K562 (cell line): ENCODE measurements around the gene C1orf167. TPM values are rescaled to one million over a fixed set of nuclear protein-coding genes. Genes with fewer than 3 reads are reported as not detected.

ENCODE experiments used
- ETV5 ChIP-seq: sonication (generic); formaldehyde crosslinking; IDR thresholded peaks from 2 replicates; pipeline ENCODE4 v1.4.0; 2020; ENCODE audit warnings: low read depth, mild to moderate bottlenecking, missing genetic modification reagents
- FUS ChIP-seq: fragments of 200-400 bp; formaldehyde crosslinking; optimal IDR thresholded peaks from 2 replicates; pipeline ENCODE3; 2017; ENCODE audit warnings: low read depth, low read length
- KLF1 ChIP-seq: fragments of 450-650 bp; IDR thresholded peaks from 2 replicates; pipeline ENCODE4 v1.6.1; 2016; ENCODE audit warnings: missing genetic modification characterization, missing compliant biosample characterization
- KLF13 ChIP-seq: fragments of 450-650 bp; IDR thresholded peaks from 2 replicates; pipeline ENCODE4 v1.6.1; 2016; ENCODE audit warnings: missing genetic modification characterization, low read depth, mild to moderate bottlenecking, missing compliant biosample characterization, moderate library complexity, borderline replicate concordance
- MECOM ChIP-seq: fragments of 250-450 bp; sonication (Bioruptor Pico); IDR thresholded peaks from 2 replicates; pipeline ENCODE4 v1.8.0; 2022; ENCODE audit warnings: inconsistent platforms
- MEIS2 ChIP-seq: fragments of 450-650 bp; IDR thresholded peaks from 2 replicates; pipeline ENCODE4 v1.6.1; 2014; ENCODE audit warnings: mild to moderate bottlenecking; ENCODE audit not compliant: partially characterized antibody
- NCOA4 ChIP-seq: fragments of 450-650 bp; IDR thresholded peaks from 2 replicates; pipeline ENCODE4 v1.6.1; 2018; ENCODE audit warnings: mild to moderate bottlenecking; ENCODE audit not compliant: partially characterized antibody
- NFYB ChIP-seq: IDR thresholded peaks from 2 replicates; pipeline ENCODE4 v1.6.1; 2011; ENCODE audit warnings: mild to moderate bottlenecking, moderate library complexity; ENCODE audit not compliant: insufficient read length; ENCODE audit errors: extremely low read depth
- NR2C1 ChIP-seq, 2 experiments: fragments of 450-650 bp; IDR thresholded peaks; 2 replicates each; pipeline ENCODE4 v1.6.1; 2017; ENCODE audit warnings: mild to moderate bottlenecking in 2 of 2, antibody characterized with exemption in 1 of 2, inconsistent platforms in 1 of 2, missing compliant biosample characterization in 1 of 2, missing genetic modification characterization in 1 of 2
- POU5F1 ChIP-seq: fragments of 150-350 bp; IDR thresholded peaks from 2 replicates; pipeline ENCODE4 v1.6.1; 2014; ENCODE audit warnings: borderline replicate concordance, low read length, low read depth, mild to moderate bottlenecking; ENCODE audit not compliant: partially characterized antibody
- RB1 ChIP-seq: fragments of 450-650 bp; IDR thresholded peaks from 2 replicates; pipeline ENCODE4 v1.6.1; 2017; ENCODE audit warnings: low read depth, mild to moderate bottlenecking
- RFX5 ChIP-seq: IDR thresholded peaks from 2 replicates; pipeline ENCODE4 v1.6.1; 2011; ENCODE audit warnings: low read depth, mild to moderate bottlenecking, improper control_type of control experiment, low read length
- TCF7L2 ChIP-seq: fragments of 150-350 bp; IDR thresholded peaks from 2 replicates; pipeline ENCODE4 v1.6.1; 2016; ENCODE audit warnings: low read depth, mild to moderate bottlenecking, low read length, moderate library complexity
- TOE1 ChIP-seq, 2 experiments: fragments of 450-650 bp in 1 of 2; sonication (generic) in 1 of 2; formaldehyde crosslinking in 1 of 2; IDR thresholded peaks; 2 replicates each; pipeline versions ENCODE4 v1.7.1 to v1.8.0; 2016 to 2022; ENCODE audit warnings: borderline replicate concordance in 2 of 2, mild to moderate bottlenecking in 2 of 2, antibody characterized with exemption in 1 of 2, inconsistent platforms in 1 of 2, low read depth in 1 of 2, missing genetic modification reagents in 1 of 2, moderate library complexity in 1 of 2
- YBX1 ChIP-seq: fragments of 450-650 bp; IDR thresholded peaks from 2 replicates; pipeline ENCODE4 v1.7.1; 2016; ENCODE audit warnings: mild to moderate bottlenecking
- YY1 ChIP-seq, 3 experiments: IDR thresholded peaks; 2 replicates each; pipeline ENCODE4 v1.6.1; 2011; ENCODE audit warnings: low read length in 2 of 3, mild to moderate bottlenecking in 2 of 3, moderate library complexity in 2 of 3, borderline replicate concordance in 1 of 3, control low read depth in 1 of 3, low read depth in 1 of 3; ENCODE audit not compliant: insufficient read depth in 3 of 3, insufficient replicate concordance in 2 of 3, control insufficient read depth in 1 of 3, insufficient read length in 1 of 3; ENCODE audit errors: extremely low read depth in 1 of 3
- ZBTB9 ChIP-seq: fragments of 450-650 bp; formaldehyde crosslinking; IDR thresholded peaks from 2 replicates; pipeline ENCODE4 v1.4.0; 2020; ENCODE audit warnings: mild to moderate bottlenecking, moderate library complexity
- ZC3H8 ChIP-seq: fragments of 450-650 bp; IDR thresholded peaks from 2 replicates; pipeline ENCODE4 v1.6.1; 2017
- ZMIZ1 ChIP-seq, 2 experiments: fragments of 150-350 bp in 1 of 2; IDR thresholded peaks; 2 replicates each; pipeline ENCODE4 v1.6.1; 2012 to 2016; ENCODE audit warnings: low read depth in 2 of 2, low read length in 2 of 2, mild to moderate bottlenecking in 1 of 2, moderate library complexity in 1 of 2
- ZNF146 ChIP-seq: IDR thresholded peaks from one replicate; pipeline ENCODE4 v1.6.1; 2018; ENCODE audit warnings: missing compliant biosample characterization; ENCODE audit not compliant: unreplicated experiment
- ZNF197 ChIP-seq: fragments of 200-800 bp; sonication (Bioruptor generic); IDR thresholded peaks from 2 replicates; pipeline ENCODE4 v1.6.1; 2016; ENCODE audit warnings: low read depth, missing genetic modification characterization, missing compliant biosample characterization
- ZNF24 ChIP-seq: fragments of 450-650 bp; IDR thresholded peaks from 2 replicates; pipeline ENCODE4 v1.6.1; 2016
- polyA plus RNA-seq, 8 experiments: library from polyadenylated mRNA; depleted of rRNA in 4 of 8; stranded (reverse) in 5 of 8; unstranded in 3 of 8; fragments of >200 nt; fragmentation: Nextera tagmentation in 2 of 8; fragmentation: Illumina TruSeq in 1 of 8; extraction: Ambion mirVana in 2 of 8; extraction: Trizol in 1 of 8; gene quantifications; 2 replicates each; pipeline versions ENCODE4 v1.2.1 to v1.2.3, GENCODE V29; 2011 to 2014; ENCODE audit warnings: inconsistent platforms in 1 of 8, missing spikeins in 1 of 8
- total RNA-seq, 7 experiments: library from RNA; depleted of rRNA in 6 of 7; stranded (reverse); fragments of >200 nt in 6 of 7; fragmentation: Illumina TruSeq in 2 of 7; extraction: Trizol in 2 of 7; gene quantifications; 2 replicates each; pipeline versions ENCODE4 v1.2.1 to v1.2.3, GENCODE V29; 2011 to 2021; ENCODE audit warnings: low replicate concordance in 1 of 7

The C1orf167 gene
- total and polyA plus RNA-seq, 9 of the 15 experiments (the other 6 are each of a cell fraction or from before 2014, with no cell fraction given): 0.22 to 0.86 (median 0.31) TPM; not detected in 2

- no peak for TF ChIP-seq POU5F1
- TF ChIP-seq ZC3H8: no peak
- TF ChIP-seq MECOM (CRISPR knock-in tag): no peak
- TF ChIP-seq ETV5 (CRISPR knock-in tag): peak; percentile 62
- peak in 1 of 3 experiments; percentile 17 for TF ChIP-seq YY1 (IDR thresholded peaks at IDR 0.05; ENCODE audit: borderline replicate concordance in 1 of 3, control insufficient read depth in 1 of 3, extremely low read depth in 1 of 3, insufficient read depth in 3 of 3, insufficient read length in 1 of 3, insufficient replicate concordance in 2 of 3, low read depth in 1 of 3, low read length in 2 of 3)
- no peak for TF ChIP-seq RB1
- TF ChIP-seq ZNF146: no peak
- peak; percentile 44 for TF ChIP-seq ZNF197
- no peak for TF ChIP-seq NCOA4
- TF ChIP-seq ZBTB9: peak; percentile 77; the same call in 1 of the 2 replicates
- no peak for TF ChIP-seq ZNF24
- TF ChIP-seq ZMIZ1 (IDR thresholded peaks at IDR 0.05; ENCODE audit: low read depth in 2 of 2, low read length in 2 of 2): peak in 1 of 2 experiments; percentile 23; a peak in 1 of 4 replicates
- no peak for TF ChIP-seq YBX1
- TF ChIP-seq NR2C1 (IDR thresholded peaks at IDR 0.05): no peak
- TF ChIP-seq NR2C1 (tag; IDR thresholded peaks at IDR 0.05): no peak
- TF ChIP-seq TOE1 (IDR thresholded peaks at IDR 0.05; ENCODE audit: borderline replicate concordance): no peak
- 0 out of 2 replicates have a peak, but pooled peaks have one; percentile 35 for TF ChIP-seq TOE1 (CRISPR knock-in tag; IDR thresholded peaks at IDR 0.05; ENCODE audit: borderline replicate concordance, low read depth)
- no peak for TF ChIP-seq FUS
- TF ChIP-seq KLF13: 0 out of 2 replicates have a peak, but pooled peaks have one; percentile 16
- peak; percentile 12 for TF ChIP-seq NFYB
- TF ChIP-seq MEIS2: peak; percentile 41
- no peak for TF ChIP-seq RFX5
- TF ChIP-seq KLF1 (tag): 0 out of 2 replicates have a peak, but pooled peaks have one; percentile 16
- no peak for TF ChIP-seq TCF7L2
Measured at GRCh38 chr1:11802973-11803885, 41.2 kb downstream of the C1orf167 start (continued).
